HG03045 (cell line): ENCODE data around the gene ADCYAP1.

Experiments
- ATAC-seq: cut with Tn5 transposase; IDR thresholded peaks from one replicate; pipeline ENCODE4 v1.9.1; 2021; ENCODE audit warnings: mild to moderate bottlenecking, moderate library complexity; ENCODE audit not compliant: unreplicated experiment

The ADCYAP1 gene

GRCh38 chr18:959854-960253 lies 55.2 kb downstream of the ADCYAP1 start:
- ATAC-seq = no peak
